Mesenchymal stem cell (in vitro differentiated cells and primary cell): ENCODE results near the gene ACE.

Source experiments
- DNase-seq: peaks from one replicate; pipeline ENCODE4 v3.0.0-alpha.2; 2013
- H2AFZ ChIP-seq: one replicate; pipeline ENCODE4 v1.6.1; 2013; ENCODE audit warnings: low read depth, mild to moderate bottlenecking, control low read depth, inconsistent platforms, low read length, moderate library complexity
- H2AK5ac ChIP-seq: 2 replicates; pipeline ENCODE4 v1.6.1; 2013; ENCODE audit warnings: low read length, moderate library complexity, mild to moderate bottlenecking, inconsistent platforms; ENCODE audit not compliant: severe bottlenecking
- H2BK120ac ChIP-seq: one replicate; pipeline ENCODE4 v1.6.1; 2013; ENCODE audit warnings: low read depth, mild to moderate bottlenecking, inconsistent platforms, low read length, moderate library complexity
- H2BK12ac ChIP-seq, 2 experiments: one replicate each; pipeline ENCODE4 v1.6.1; 2013; ENCODE audit warnings: inconsistent platforms in 2 of 2, low read length in 2 of 2, mild to moderate bottlenecking in 2 of 2, moderate library complexity in 2 of 2, control low read depth in 1 of 2
- H2BK15ac ChIP-seq: one replicate; pipeline ENCODE4 v1.6.1; 2013; ENCODE audit warnings: mild to moderate bottlenecking, low read depth, inconsistent platforms; ENCODE audit not compliant: poor library complexity, severe bottlenecking
- H2BK5ac ChIP-seq: 2 replicates; pipeline ENCODE4 v1.6.1; 2013; ENCODE audit warnings: low read depth, mild to moderate bottlenecking, low read length, control low read depth, inconsistent platforms; ENCODE audit not compliant: poor library complexity, severe bottlenecking
- H3K14ac ChIP-seq, 2 experiments: one replicate each; pipeline ENCODE4 v1.6.1; 2013; ENCODE audit warnings: inconsistent platforms in 2 of 2, low read length in 2 of 2, control low read depth in 1 of 2, mild to moderate bottlenecking in 1 of 2, moderate library complexity in 1 of 2
- H3K18ac ChIP-seq, 2 experiments: one replicate each; pipeline ENCODE4 v1.6.1; 2013; ENCODE audit warnings: inconsistent platforms in 2 of 2, low read length in 2 of 2, control low read depth in 1 of 2, low read depth in 1 of 2, mild to moderate bottlenecking in 1 of 2
- H3K23ac ChIP-seq, 2 experiments: one replicate each; pipeline ENCODE4 v1.6.1; 2013; ENCODE audit warnings: inconsistent platforms in 2 of 2, low read length in 2 of 2, mild to moderate bottlenecking in 2 of 2, moderate library complexity in 2 of 2, control low read depth in 1 of 2
- H3K27ac ChIP-seq: 2 replicates; pipeline ENCODE4 v1.5.1; 2013; ENCODE audit warnings: mild to moderate bottlenecking, moderate library complexity, low read length, control low read depth, inconsistent platforms; ENCODE audit not compliant: poor library complexity, severe bottlenecking
- H3K27me3 ChIP-seq, 2 experiments: 2 replicates each; pipeline versions ENCODE4 v1.6.1 to v1.7.0; 2013; ENCODE audit warnings: low read length in 2 of 2, mild to moderate bottlenecking in 2 of 2, moderate library complexity in 2 of 2, control low read depth in 1 of 2, inconsistent platforms in 1 of 2; ENCODE audit not compliant: control insufficient read depth in 1 of 2, insufficient read depth in 1 of 2
- H3K36me3 ChIP-seq, 2 experiments: 2 replicates each; pipeline versions ENCODE4 v1.6.1 to v1.7.0; 2013; ENCODE audit warnings: low read length in 2 of 2, control low read depth in 1 of 2, inconsistent platforms in 1 of 2, low read depth in 1 of 2, mild to moderate bottlenecking in 1 of 2; ENCODE audit not compliant: insufficient read depth in 2 of 2, control insufficient read depth in 1 of 2
- H3K4ac ChIP-seq, 2 experiments: one replicate each; pipeline ENCODE4 v1.6.1; 2013; ENCODE audit warnings: inconsistent platforms in 2 of 2, low read length in 2 of 2, mild to moderate bottlenecking in 2 of 2, moderate library complexity in 2 of 2, control low read depth in 1 of 2, low read depth in 1 of 2
- H3K4me1 ChIP-seq: 2 replicates; pipeline ENCODE4 v1.6.1; 2013; ENCODE audit warnings: low read depth, low read length, control low read depth; ENCODE audit not compliant: control insufficient read depth, insufficient read depth
- H3K4me2 ChIP-seq: 2 replicates; pipeline ENCODE4 v1.6.1; 2013; ENCODE audit warnings: low read length, mild to moderate bottlenecking, inconsistent platforms; ENCODE audit not compliant: poor library complexity, severe bottlenecking
- H3K4me3 ChIP-seq, 2 experiments: 2 replicates each; pipeline versions ENCODE4 v1.5.1 to v1.7.0; 2013; ENCODE audit warnings: low read length in 2 of 2, mild to moderate bottlenecking in 2 of 2, control low read depth in 1 of 2, low read depth in 1 of 2; ENCODE audit not compliant: insufficient read depth in 1 of 2
- H3K79me1 ChIP-seq: replicated peaks from 2 replicates; pipeline ENCODE4 v1.6.1; 2013; ENCODE audit warnings: mild to moderate bottlenecking, control low read depth, low read length, inconsistent platforms; ENCODE audit not compliant: poor library complexity, severe bottlenecking
- H3K9ac ChIP-seq: 2 replicates; pipeline ENCODE4 v1.7.0; 2013; ENCODE audit warnings: mild to moderate bottlenecking, low read length, moderate library complexity
- H3K9me3 ChIP-seq: 2 replicates; pipeline ENCODE4 v1.7.0; 2013; ENCODE audit warnings: mild to moderate bottlenecking, low read length; ENCODE audit not compliant: control insufficient read depth
- H4K8ac ChIP-seq: one replicate; pipeline ENCODE4 v1.6.1; 2013; ENCODE audit warnings: inconsistent platforms, mild to moderate bottlenecking, low read length, moderate library complexity
- H4K91ac ChIP-seq: one replicate; pipeline ENCODE4 v1.6.1; 2013; ENCODE audit warnings: mild to moderate bottlenecking, low read length, inconsistent platforms
- WGBS: methylation state at CpG from one replicate; pipeline ENCODE4 v1.1.7; 2013; ENCODE audit warnings: mixed read lengths; 5-methylcytosine and 5-hydroxymethylcytosine counted together

Gene ACE

GRCh38 chr17:63491413-63491812 lies 14.6 kb downstream of the ACE start:
- Histone ChIP-seq H3K27ac (no peak overlapping the region), H4K8ac (no peak overlapping the region), H2AFZ (no peak overlapping the region), H3K4me1 (peaks cover 22% of the 10 kb centered on the region), H3K9ac (no peak overlapping the region), H3K4me3 (no peak overlapping the region), H3K4me2 (no peak overlapping the region), H2AK5ac (no peak overlapping the region), H3K27me3 (peaks cover 0 to 57% of the 10 kb centered on the region in 2 experiments), H3K14ac (no peak overlapping the region), H3K9me3 (no peaks in the 10 kb centered on the region), H2BK120ac (no peak overlapping the region), H2BK15ac (no peak overlapping the region), H3K36me3 (peaks cover 0 to 74% of the 10 kb centered on the region in 2 experiments), H4K91ac (no peak overlapping the region), H3K4ac (no peak overlapping the region), H3K23ac (no peak overlapping the region), H3K18ac (no peak overlapping the region), H2BK12ac (no peak overlapping the region), H3K79me1 (no peaks in the 10 kb centered on the region), H2BK5ac (no peak overlapping the region)
- 83% methylated on average over 8 of the region's 8 CpGs for WGBS
- DNase-seq = no peak

DNA sequence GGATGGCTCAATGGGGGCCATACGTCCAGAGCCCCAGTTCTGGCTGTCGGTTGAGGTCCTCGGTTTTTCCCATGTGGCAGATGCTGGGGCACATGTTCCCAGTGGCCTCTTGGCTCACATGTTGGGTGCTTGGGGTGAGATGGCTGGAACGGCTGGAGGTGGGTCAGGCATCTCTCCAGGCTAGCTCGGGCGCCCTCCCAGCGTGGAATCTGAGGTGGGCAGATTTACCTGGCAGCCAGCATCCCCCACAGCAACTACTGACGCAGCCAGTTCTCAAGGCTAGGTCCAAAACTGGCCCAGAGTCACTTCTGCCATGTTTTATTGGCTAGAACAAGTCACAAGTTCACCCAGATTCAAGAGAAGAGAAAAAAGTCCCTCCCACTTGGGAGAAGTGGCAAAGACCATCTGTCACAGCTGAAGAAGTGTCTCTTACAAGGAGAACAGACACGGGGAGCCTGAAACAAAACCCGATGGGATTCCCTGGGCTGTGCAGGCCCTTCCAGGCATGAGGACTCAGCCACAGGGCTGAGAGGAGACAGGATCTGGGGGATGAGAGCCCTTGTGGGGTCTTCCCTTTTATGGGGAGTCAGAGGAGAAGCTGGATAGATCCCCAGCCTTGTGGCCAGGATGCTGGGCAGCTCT lies 15.2 kb downstream of the ACE start:
- Histone ChIP-seq H2AFZ (no peak overlapping the region), H3K27ac (no peak overlapping the region), H3K4ac (no peak overlapping the region), H3K9ac (no peak overlapping the region), H3K23ac (no peak overlapping the region), H3K4me3 (no peak overlapping the region), H3K4me1 (peaks cover 22% of the 10 kb centered on the region), H2BK5ac (no peak overlapping the region), H2AK5ac (no peak overlapping the region), H2BK12ac (peak overlapping the region in 1 of 2 experiments; percentile 9), H3K79me1 (no peaks in the 10 kb centered on the region), H3K27me3 (peaks cover 0 to 50% of the 10 kb centered on the region in 2 experiments), H3K9me3 (no peaks in the 10 kb centered on the region), H2BK120ac (no peak overlapping the region), H2BK15ac (no peak overlapping the region), H3K18ac (no peak overlapping the region), H4K8ac (no peak overlapping the region), H3K14ac (no peak overlapping the region), H4K91ac (no peak overlapping the region), H3K4me2 (no peak overlapping the region), H3K36me3 (peaks cover 0 to 68% of the 10 kb centered on the region in 2 experiments)
- DNase-seq = no peak
- 80% methylated on average over 10 of the region's 10 CpGs for WGBS

- H3K4me2 ChIP-seq = no peak overlapping the region
- no peak overlapping the region for H2AFZ ChIP-seq
- H3K23ac ChIP-seq = no peak overlapping the region
- H2BK12ac ChIP-seq = no peak overlapping the region
- H2BK120ac ChIP-seq = no peak overlapping the region
- no peaks in the 10 kb centered on the region for H3K9me3 ChIP-seq
- no peaks in the 10 kb centered on the region for H3K79me1 ChIP-seq
- peaks cover 27% of the 10 kb centered on the region for H3K4me1 ChIP-seq
- H3K4me3 ChIP-seq = no peak overlapping the region
- 89% methylated on average over 5 of the region's 6 CpGs for WGBS
- H3K18ac ChIP-seq = no peak overlapping the region
- no peak overlapping the region for H3K27ac ChIP-seq
- DNase-seq = no peak
- H2AK5ac ChIP-seq = no peak overlapping the region
- no peak overlapping the region for H3K14ac ChIP-seq
- H3K4ac ChIP-seq = no peak overlapping the region
- no peak overlapping the region for H2BK5ac ChIP-seq
- no peak overlapping the region for H3K9ac ChIP-seq
- no peak overlapping the region for H2BK15ac ChIP-seq
- H4K8ac ChIP-seq = no peak overlapping the region
- peaks cover 0 to 60% of the 10 kb centered on the region in 2 experiments for H3K36me3 ChIP-seq
- peaks cover 0 to 46% of the 10 kb centered on the region in 2 experiments for H3K27me3 ChIP-seq
- no peak overlapping the region for H4K91ac ChIP-seq
These were observed 16.1 kb downstream of the ACE start for GRCh38 chr17:63492940-63493339.

GRCh38 chr17:63493411-63493810 lies 16.6 kb downstream of the ACE start:
- Histone ChIP-seq H3K23ac (no peak overlapping the region), H4K91ac (no peak overlapping the region), H2BK120ac (no peak overlapping the region), H3K79me1 (no peaks in the 10 kb centered on the region), H3K27me3 (peaks cover 0 to 46% of the 10 kb centered on the region in 2 experiments), H3K4me3 (no peak overlapping the region), H2BK15ac (no peak overlapping the region), H2AFZ (no peak overlapping the region), H3K4me1 (peaks cover 29% of the 10 kb centered on the region), H3K36me3 (peaks cover 0 to 58% of the 10 kb centered on the region in 2 experiments), H4K8ac (no peak overlapping the region), H3K9me3 (no peaks in the 10 kb centered on the region), H2AK5ac (peak overlapping the region; percentile 6), H3K4me2 (no peak overlapping the region), H2BK5ac (no peak overlapping the region), H3K9ac (no peak overlapping the region), H3K14ac (no peak overlapping the region), H3K4ac (no peak overlapping the region), H3K18ac (no peak overlapping the region), H3K27ac (no peak overlapping the region), H2BK12ac (no peak overlapping the region)
- WGBS = 86% methylated on average over 9 of the region's 9 CpGs
- DNase-seq = no peak
